ENCODE results near the gene MACROD2.
"Not testable (repeated sequence)": the region's sequence is repeated elsewhere in the genome, so short reads cannot be mapped to it uniquely, and the experiment has no call there.

GRCh38 chr20:15537200-15537599, 1541.9 kb downstream of the MACROD2 start:
- TF ChIP-seq CTCF, POLR2A (IDR thresholded peaks at IDR 0.05): not testable (repeated sequence)
